Esophagus squamous epithelium (tissue), 5 donors: Measurements from ENCODE around the gene RGS6. TPM values are rescaled to one million over a fixed set of nuclear protein-coding genes. Genes with fewer than 3 reads are reported as not detected.

Experiments
- DNase-seq: peaks from one replicate; lab custom pipeline; 2025; lab: John Stamatoyannopoulos, UW
- H3K27ac ChIP-seq, 4 donors: fragments of 200-600 bp; sonication (generic); one replicate each; pipeline ENCODE4 v1.5.1; 2016 to 2019; ENCODE audit warnings: mild to moderate bottlenecking in 1 of 4
- H3K27me3 ChIP-seq, 4 donors: fragments of 200-600 bp; sonication (generic); 1 replicate in 3 of 4; 2 replicates in 1 of 4; pipeline versions ENCODE4 v1.5.1 to v1.6.0; 2017 to 2021; ENCODE audit warnings: antibody characterized with exemption in 1 of 4
- H3K36me3 ChIP-seq, 3 donors: fragments of 200-600 bp; sonication (generic); one replicate each; pipeline ENCODE4 v1.5.1; 2016 to 2019
- H3K4me1 ChIP-seq, 3 donors: fragments of 200-600 bp; sonication (generic); one replicate each; pipeline ENCODE4 v1.5.1; 2017 to 2019
- H3K4me3 ChIP-seq, 4 donors: fragments of 200-600 bp; sonication (generic); 1 replicate in 3 of 4; 2 replicates in 1 of 4; pipeline ENCODE4 v1.5.1; 2016 to 2019; ENCODE audit warnings: mild to moderate bottlenecking in 2 of 4, moderate library complexity in 1 of 4
- H3K9me3 ChIP-seq, 3 donors: fragments of 200-600 bp; sonication (generic); one replicate each; pipeline ENCODE4 v1.5.1; 2016 to 2019
- POLR2A ChIP-seq, 4 donors: fragments of 450-650 bp; IDR thresholded peaks; one replicate each; pipeline ENCODE4 v1.6.1; 2017; ENCODE audit warnings: antibody characterized with exemption in 4 of 4, mild to moderate bottlenecking in 4 of 4, moderate library complexity in 3 of 4
- WGBS, 2 donors: methylation state at CpG; one replicate each; pipeline ENCODE4 v1.1.5; 2018; 5-methylcytosine and 5-hydroxymethylcytosine counted together
- intact Hi-C: fragments of 100-400 bp; cut with DNase I; formaldehyde crosslinking; loops from one replicate; pipeline ENCODE4 v1.15.0; 2022
- total RNA-seq, 4 donors: library from RNA; depleted of rRNA; stranded (reverse); fragments of >200 nt; gene quantifications; one replicate each; pipeline ENCODE4 v1.1.0, GENCODE V29; 2016
- TF ChIP-seq, protein P1 (sequence below), 6 experiments: fragments of 450-650 bp in 4 of 6; fragments of 200-600 bp in 2 of 6; sonication (generic) in 2 of 6; IDR thresholded peaks; one replicate each; pipeline ENCODE4 v1.5.1; 2016 to 2019; ENCODE audit warnings: antibody characterized with exemption in 6 of 6, mild to moderate bottlenecking in 4 of 6, moderate library complexity in 4 of 6
- donor health status: DM: yes; HTN: yes; CAD: no.

RGS6 gene
- total RNA-seq, 4 donors from 2014 or later: 0.06 to 0.76 (median 0.66) TPM; not detected in 1

DNA sequence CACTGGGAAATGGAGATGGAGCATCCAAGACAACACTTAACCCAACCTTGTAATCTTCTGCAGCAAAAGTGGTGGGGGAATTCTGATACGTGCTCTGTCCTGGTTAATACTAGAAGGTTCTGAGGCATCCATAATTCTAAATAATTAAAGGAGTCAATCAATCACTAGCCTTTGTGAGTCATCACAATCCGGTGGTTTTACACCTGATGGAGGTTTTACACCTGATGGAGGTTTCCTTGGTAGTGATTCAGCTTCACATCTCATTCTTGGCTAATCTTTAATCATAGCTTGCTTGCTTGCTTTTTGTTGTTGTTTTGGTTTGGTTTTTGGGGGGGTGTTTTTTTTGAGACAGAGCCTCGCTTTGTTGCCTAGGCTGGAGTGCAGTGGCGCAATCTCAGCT, 618.3 kb downstream of the RGS6 start:
- Histone ChIP-seq H3K4me3 (no peak overlapping the region), H3K9me3 (no peaks in the 10 kb centered on the region), H3K27ac (no peak overlapping the region), H3K36me3 (no peaks in the 10 kb centered on the region), H3K27me3 (peaks cover 0 to 38% (median 0%) of the 10 kb centered on the region in 4 donors), H3K4me1 (peaks cover 0 to 3% (median 0%) of the 10 kb centered on the region in 3 donors)
- no peak for DNase-seq
- no peak for TF ChIP-seq POLR2A (IDR thresholded peaks at IDR 0.05)
- TF ChIP-seq, protein P1, sequence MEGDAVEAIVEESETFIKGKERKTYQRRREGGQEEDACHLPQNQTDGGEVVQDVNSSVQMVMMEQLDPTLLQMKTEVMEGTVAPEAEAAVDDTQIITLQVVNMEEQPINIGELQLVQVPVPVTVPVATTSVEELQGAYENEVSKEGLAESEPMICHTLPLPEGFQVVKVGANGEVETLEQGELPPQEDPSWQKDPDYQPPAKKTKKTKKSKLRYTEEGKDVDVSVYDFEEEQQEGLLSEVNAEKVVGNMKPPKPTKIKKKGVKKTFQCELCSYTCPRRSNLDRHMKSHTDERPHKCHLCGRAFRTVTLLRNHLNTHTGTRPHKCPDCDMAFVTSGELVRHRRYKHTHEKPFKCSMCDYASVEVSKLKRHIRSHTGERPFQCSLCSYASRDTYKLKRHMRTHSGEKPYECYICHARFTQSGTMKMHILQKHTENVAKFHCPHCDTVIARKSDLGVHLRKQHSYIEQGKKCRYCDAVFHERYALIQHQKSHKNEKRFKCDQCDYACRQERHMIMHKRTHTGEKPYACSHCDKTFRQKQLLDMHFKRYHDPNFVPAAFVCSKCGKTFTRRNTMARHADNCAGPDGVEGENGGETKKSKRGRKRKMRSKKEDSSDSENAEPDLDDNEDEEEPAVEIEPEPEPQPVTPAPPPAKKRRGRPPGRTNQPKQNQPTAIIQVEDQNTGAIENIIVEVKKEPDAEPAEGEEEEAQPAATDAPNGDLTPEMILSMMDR (IDR thresholded peaks at IDR 0.05): no peak
- 60 to 69% methylated on average over 3 to 4 of the region's 4 CpGs for WGBS, 2 donors
- intact Hi-C loops: no loop called here

DNA sequence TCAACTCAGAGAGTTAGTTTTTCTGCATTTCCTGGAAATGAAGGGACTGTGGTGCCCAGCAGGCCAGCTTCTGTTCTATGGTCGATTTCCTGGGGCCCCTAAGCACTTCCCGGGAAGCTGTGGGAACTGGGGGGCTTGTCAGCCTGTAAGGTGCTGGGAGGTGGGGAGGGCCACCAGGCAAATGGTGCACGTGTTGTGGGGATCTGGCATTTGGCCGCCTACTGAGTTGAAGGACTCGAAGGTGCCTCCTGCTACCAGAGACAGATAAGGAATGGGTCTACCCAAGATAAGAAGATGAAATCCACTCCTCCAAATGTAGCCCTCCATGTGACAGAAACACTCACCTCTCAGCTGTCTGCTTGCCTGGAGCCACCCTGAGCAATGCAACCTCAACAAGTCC, 620.0 kb downstream of the RGS6 start:
- WGBS, 2 donors: 83% methylated on average over 3 to 4 of the region's 5 CpGs
- Histone ChIP-seq H3K9me3 (no peaks in the 10 kb centered on the region), H3K4me1 (no peaks in the 10 kb centered on the region), H3K27ac (no peak overlapping the region), H3K27me3 (peaks cover 0 to 34% (median 0%) of the 10 kb centered on the region in 4 donors), H3K4me3 (no peak overlapping the region), H3K36me3 (no peaks in the 10 kb centered on the region)
- intact Hi-C loops: no loop called here
- TF ChIP-seq POLR2A (IDR thresholded peaks at IDR 0.05): no peak
- TF ChIP-seq, protein P1 (IDR thresholded peaks at IDR 0.05): no peak
- no peak for DNase-seq

DNA sequence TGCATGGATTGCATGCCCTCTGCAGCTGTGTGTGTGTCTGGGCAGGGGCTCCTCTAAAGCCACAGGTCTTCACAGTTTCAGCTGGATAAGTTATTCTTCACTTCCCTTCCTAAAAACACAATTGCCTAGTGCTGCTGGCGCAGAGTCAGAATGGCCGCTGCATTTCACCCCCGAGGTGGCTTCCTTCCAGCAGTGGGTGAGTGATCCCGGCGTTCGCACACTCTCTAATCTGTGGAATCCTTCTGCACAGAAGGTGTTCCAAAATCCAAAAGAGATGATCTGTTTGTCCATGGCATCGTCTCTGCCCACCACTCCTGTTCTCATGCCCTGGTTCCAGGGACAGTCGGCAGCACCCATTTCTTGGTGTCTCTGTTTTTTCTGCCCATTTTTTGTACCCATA, 620.9 kb downstream of the RGS6 start:
- no peak for DNase-seq
- WGBS, 2 donors: 50 to 62% methylated on average over 4 to 8 of the region's 8 CpGs
- intact Hi-C loops: no loop called here
- no peaks in the 10 kb centered on the region for H3K36me3 ChIP-seq
- no peak overlapping the region for H3K4me3 ChIP-seq
- no peak overlapping the region for H3K27ac ChIP-seq
- H3K9me3 ChIP-seq: no peaks in the 10 kb centered on the region
- no peaks in the 10 kb centered on the region for H3K4me1 ChIP-seq
- peaks cover 0 to 34% (median 0%) of the 10 kb centered on the region in 4 donors for H3K27me3 ChIP-seq
- no peak for TF ChIP-seq POLR2A (IDR thresholded peaks at IDR 0.05)
- TF ChIP-seq, protein P1 (IDR thresholded peaks at IDR 0.05): no peak

DNA sequence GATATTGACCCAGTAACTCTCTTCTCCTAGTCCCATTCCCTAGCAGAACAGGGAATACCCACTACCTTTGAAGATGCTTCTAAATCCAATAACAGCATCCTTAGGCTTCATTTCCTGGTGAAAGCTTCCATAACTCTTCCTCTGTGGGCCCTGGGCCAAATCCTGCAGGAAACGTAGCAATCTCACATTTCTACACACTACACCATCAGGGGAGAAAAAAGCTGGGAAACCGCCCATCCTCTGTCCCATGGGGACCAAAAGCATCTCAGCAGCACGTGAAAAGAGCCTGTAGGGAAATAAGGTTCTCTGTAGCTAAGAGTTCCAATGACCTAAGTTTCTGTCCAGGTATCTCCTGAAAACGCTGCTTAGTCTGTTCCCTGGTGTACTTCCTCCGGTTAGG, 621.4 kb downstream of the RGS6 start:
- Histone ChIP-seq H3K9me3 (no peaks in the 10 kb centered on the region), H3K4me1 (peaks cover 0 to 4% (median 0%) of the 10 kb centered on the region in 3 donors), H3K27me3 (peaks cover 0 to 36% (median 0%) of the 10 kb centered on the region in 4 donors), H3K4me3 (no peak overlapping the region), H3K27ac (no peak overlapping the region), H3K36me3 (no peaks in the 10 kb centered on the region)
- intact Hi-C loops: no loop called here
- DNase-seq: no peak
- TF ChIP-seq POLR2A (IDR thresholded peaks at IDR 0.05): no peak
- TF ChIP-seq, protein P1 (IDR thresholded peaks at IDR 0.05): no peak
- WGBS, 2 donors: 52 to 94% methylated on average over 2 to 4 of the region's 5 CpGs

DNA sequence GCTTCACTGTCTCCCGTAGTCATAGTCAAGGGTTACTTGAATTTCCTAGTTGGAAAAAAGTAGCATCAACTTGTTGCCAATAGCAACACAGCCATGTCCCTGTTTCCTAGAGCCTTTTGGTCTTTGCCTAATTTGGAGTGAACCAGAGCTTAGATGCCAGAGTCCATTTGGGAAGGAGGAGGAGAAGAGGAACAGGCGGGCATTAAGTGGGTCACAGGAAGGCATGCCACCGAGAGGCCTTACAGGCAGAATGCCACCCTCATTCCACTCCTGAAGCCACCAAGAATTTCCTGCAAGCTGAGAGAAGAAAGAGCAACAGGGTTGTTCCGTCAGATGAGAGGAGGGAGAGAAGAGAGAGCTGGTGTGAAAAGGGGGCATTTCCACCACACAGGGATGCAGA, 622.2 kb downstream of the RGS6 start:
- no peak for DNase-seq
- no peak for TF ChIP-seq POLR2A (IDR thresholded peaks at IDR 0.05)
- TF ChIP-seq, protein P1 (IDR thresholded peaks at IDR 0.05): no peak
- no peaks in the 10 kb centered on the region for H3K9me3 ChIP-seq
- H3K4me3 ChIP-seq: no peak overlapping the region
- intact Hi-C loops: no loop called here
- no peaks in the 10 kb centered on the region for H3K36me3 ChIP-seq
- 76 to 80% methylated on average over 4 of the region's 4 CpGs for WGBS, 2 donors
- H3K4me1 ChIP-seq: peaks cover 0 to 12% (median 3%) of the 10 kb centered on the region in 3 donors
- no peak overlapping the region for H3K27ac ChIP-seq
- peaks cover 0 to 31% (median 0%) of the 10 kb centered on the region in 4 donors for H3K27me3 ChIP-seq
